Measurements from ENCODE around the gene STRBP.
"Not testable (repeated sequence)": the region's sequence is repeated elsewhere in the genome, so short reads cannot be mapped to it uniquely, and the experiment has no call there.

The STRBP gene

GRCh38 chr9:123268465-123269259 is at the start of gene STRBP:
TSS of gene STRBP (minus strand) at chr9:123268586. CDS start at chr9:123184134, 84,452 bp downstream.
- peak; percentile 95 for DNase-seq

GRCh38 chr9:123316053-123316718 is 47.8 kb upstream of the STRBP start:
- no peak for DNase-seq

GRCh38 chr9:123315635-123316034 is 47.2 kb upstream of the STRBP start:
- DNase-seq, result no peak

- no peak for DNase-seq
Observed at GRCh38 chr9:123314617-123315016, 46.2 kb upstream of the STRBP start.

GRCh38 chr9:123312306-123312877 is 44.0 kb upstream of the STRBP start:
- DNase-seq, result no peak

GRCh38 chr9:123311250-123311752 is 42.9 kb upstream of the STRBP start:
- DNase-seq, result no peak

- DNase-seq, result no peak
Observed at GRCh38 chr9:123310551-123311249, 42.3 kb upstream of the STRBP start.

GRCh38 chr9:123309611-123310010 is 41.2 kb upstream of the STRBP start:
- no peak for DNase-seq

GRCh38 chr9:123305879-123306278 is 37.5 kb upstream of the STRBP start:
- no peak for DNase-seq

GRCh38 chr9:123304340-123304691 is 35.9 kb upstream of the STRBP start:
- DNase-seq, result no peak

GRCh38 chr9:123302348-123303214 is 34.2 kb upstream of the STRBP start:
- DNase-seq, result no peak

GRCh38 chr9:123301936-123302335 is 33.5 kb upstream of the STRBP start:
- not testable (repeated sequence) for DNase-seq

- no peak for DNase-seq
Observed at GRCh38 chr9:123300554-123300953, 32.2 kb upstream of the STRBP start.

GRCh38 chr9:123299558-123300126 is 31.3 kb upstream of the STRBP start:
- no peak for DNase-seq

GRCh38 chr9:123296174-123296573 is 27.8 kb upstream of the STRBP start:
- no peak for DNase-seq

GRCh38 chr9:123291736-123292135 is 23.4 kb upstream of the STRBP start:
- no peak for DNase-seq

GRCh38 chr9:123290764-123291163 is 22.4 kb upstream of the STRBP start:
- no peak for DNase-seq

GRCh38 chr9:123287639-123288038 is 19.3 kb upstream of the STRBP start:
- no peak for DNase-seq

- DNase-seq, result no peak
Observed at GRCh38 chr9:123286324-123286723, 17.9 kb upstream of the STRBP start.

GRCh38 chr9:123284656-123285055 is 16.3 kb upstream of the STRBP start:
- DNase-seq, result no peak

GRCh38 chr9:123283455-123283854 is 15.1 kb upstream of the STRBP start:
- no peak for DNase-seq

GRCh38 chr9:123283048-123283408 is 14.6 kb upstream of the STRBP start:
- DNase-seq, result no peak
